ENCODE data around the gene WBP1L.
"Not testable (repeated sequence)": the region's sequence is repeated elsewhere in the genome, so short reads cannot be mapped to it uniquely, and the experiment has no call there.

The WBP1L gene

DNA sequence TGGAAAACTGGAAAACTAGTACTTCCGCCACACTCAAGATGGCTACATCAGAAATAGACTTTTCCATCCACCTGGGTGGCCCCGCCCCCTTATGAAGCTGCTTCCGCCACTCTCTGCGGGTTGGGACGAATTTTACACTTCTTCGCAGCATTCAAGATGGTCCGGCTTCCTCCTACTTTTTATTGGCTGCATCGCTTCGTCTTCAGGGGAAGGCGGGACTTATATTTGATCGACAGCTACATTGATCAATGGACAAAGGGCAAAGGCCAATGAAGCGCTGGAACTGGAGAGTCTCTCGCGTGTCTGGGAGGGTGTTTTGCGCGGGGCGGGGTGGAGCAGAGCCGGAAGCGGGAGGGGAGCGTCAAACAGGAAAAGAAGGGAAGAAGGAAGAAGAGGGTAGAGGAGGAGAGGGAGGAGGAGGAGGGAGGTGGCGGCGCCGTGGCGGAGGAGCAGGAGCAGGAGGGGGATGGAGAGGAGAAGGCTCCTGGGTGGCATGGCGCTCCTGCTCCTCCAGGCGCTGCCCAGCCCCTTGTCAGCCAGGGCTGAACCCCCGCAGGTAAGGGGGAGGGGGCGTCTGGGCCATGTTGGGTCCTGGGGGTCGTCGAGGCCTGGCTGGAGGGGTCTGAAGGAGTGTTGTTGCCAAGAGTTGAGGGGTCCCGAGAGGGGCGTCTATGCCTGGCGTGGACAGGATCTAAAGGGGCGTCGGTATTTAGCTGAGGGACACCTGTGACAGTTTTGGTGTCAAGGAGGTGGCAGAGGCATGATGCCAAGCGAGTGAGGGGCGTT lies at the start of gene WBP1L:
TSS of gene WBP1L (plus strand) at position 361 of the 786 bp plus-strand sequence. CDS start at position 467, 106 bp downstream.
- DNase-seq = peak; percentile 98

DNA sequence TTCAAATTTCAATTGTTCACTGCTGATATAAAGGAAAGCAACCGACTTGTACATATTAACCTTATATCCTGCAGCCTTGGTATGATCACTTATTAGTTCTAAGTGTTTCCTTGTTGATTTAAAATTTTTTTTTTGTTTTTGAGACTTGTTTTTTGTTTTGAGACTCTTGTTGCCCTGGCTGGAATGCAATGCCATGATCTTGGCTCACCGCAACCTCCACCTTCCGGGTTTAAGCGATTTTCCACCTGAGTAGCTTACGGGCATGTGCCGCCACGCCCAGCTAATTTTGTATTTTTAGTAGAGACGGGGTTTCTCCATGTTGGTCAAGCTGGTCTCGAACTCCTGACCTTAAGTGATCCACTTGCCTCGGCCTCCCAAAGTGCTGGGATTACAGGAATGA lies 48.3 kb upstream of the WBP1L start:
- DNase-seq = not testable (repeated sequence)

DNA sequence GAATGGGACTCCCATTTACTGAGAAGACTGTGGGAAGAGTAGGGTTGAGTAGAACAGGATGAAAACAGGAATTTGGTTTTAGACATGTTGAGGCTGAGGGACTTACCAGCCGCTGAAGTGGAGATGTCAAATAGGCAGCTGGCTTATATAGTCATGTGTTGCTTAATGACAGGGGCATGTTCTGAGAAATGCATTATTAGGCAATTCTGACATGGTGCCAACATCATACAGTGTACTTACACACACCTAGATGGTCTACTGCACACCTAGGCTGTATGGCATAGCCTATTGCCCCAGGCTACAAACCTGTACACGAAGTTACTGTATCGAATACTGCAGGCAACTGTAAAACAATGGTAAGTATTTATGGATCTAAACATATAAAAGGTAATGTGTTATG lies 47.0 kb upstream of the WBP1L start:
- DNase-seq = no peak

DNA sequence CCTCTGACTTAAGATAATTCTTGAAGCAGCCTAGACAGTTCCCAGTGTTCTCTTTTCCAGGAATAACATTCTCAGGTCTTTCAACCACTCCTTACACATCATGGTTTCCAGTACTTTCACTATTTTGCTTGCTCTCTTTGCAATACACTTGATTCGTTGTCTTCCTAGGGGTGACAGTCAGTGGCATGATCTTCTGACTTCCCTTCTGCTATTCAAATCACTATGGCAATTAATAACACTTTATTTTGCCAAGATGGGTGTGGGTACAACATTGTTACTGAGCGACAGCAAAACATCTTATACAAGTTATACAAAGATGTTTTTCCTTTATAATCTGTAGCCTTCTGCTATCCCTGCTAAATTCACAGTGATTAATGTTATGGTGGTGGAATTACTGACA lies 44.9 kb upstream of the WBP1L start:
- DNase-seq = no peak

DNA sequence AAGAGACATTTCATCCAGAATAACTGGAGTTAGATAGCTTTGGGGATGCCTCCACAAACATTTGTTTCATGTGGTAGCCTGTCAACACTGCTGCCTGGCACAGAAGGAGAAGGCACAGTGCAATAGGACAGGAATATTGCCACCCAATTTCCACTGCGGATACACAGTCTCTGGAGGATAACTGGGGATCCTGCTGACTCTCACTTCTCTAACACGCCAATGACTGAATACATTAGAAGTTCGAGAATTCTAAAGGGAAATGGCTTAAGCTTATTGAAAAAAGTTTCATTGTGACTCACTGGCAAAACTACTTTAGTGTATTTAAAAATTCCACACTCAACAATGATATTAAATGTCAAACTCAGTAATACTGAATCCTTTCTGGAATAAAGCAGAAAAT lies 42.5 kb upstream of the WBP1L start:
- DNase-seq = no peak

DNA sequence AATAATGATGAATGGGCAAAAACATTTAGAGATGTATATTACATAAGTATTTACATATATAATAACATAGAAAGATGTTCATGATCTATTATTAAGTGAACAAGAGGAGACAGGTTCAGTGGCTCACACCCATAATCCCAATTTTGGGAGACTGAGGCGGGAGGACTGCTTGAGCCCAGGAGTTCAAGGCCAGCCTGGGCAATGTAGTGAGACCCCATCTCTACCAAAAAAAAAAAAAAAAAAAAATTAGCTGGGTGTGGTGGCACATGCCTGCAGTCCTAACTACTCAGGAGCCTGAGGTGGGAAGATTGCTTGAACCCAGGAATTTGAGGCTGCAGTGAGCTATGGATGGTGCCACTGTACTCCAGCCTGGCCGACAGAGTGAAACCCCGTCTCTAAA lies 42.0 kb upstream of the WBP1L start:
- DNase-seq = no peak

DNA sequence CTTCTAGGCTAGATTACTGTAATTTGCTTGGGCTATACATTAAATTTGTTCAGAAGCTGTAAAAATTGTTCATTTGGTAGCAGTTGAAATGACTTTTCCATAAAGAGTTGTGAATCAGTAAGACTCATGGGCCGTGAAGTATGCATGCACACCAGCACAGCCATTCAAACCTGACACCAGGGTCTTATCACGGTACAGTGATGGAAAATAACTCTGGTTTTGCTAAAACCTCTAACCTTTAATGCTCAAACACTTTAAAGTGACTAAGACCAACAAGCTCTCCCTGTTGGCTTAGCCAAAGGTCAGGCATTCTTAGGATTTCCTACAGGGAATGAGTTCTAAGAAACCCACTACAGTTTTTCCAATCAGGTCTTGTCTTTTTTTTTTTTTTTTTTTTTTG lies 41.0 kb upstream of the WBP1L start:
- no peak for DNase-seq

DNA sequence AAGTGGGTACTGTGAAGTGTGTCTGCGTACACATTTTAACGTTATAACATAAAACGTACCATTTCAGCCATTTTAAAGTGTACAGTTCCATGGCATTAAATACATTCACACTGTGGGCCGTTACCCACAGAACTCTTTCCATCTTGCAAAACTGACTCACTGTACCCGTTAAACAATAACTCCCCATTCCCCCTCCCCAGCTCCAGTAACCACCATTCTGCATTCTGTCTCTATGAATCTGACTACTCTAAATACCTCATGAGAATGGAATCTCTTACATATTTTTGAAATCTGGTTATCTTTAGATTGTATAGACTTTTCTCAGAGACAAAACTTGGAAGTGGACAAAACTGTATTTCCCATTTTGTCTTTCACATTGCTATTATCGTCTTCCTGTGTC lies 38.8 kb upstream of the WBP1L start:
- DNase-seq = no peak

DNA sequence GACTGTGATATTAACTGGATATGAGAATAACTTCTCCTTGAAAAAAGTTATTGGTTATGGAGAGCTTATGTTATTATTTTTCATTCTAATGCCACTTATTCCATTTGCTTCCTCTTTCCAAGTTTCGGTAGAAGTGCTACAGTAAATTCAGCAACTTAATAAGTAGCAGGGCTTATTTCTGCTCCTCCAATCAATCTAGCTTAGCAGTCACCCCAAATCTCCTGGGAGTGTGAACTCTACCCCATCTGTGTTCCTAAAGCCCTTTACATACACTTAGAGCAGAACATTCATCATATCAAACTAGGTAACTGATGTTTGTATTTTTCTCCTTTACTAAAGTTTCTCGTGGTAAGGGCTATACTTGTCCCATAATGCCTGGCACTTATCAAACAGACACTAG lies 38.2 kb upstream of the WBP1L start:
- no peak for DNase-seq

DNA sequence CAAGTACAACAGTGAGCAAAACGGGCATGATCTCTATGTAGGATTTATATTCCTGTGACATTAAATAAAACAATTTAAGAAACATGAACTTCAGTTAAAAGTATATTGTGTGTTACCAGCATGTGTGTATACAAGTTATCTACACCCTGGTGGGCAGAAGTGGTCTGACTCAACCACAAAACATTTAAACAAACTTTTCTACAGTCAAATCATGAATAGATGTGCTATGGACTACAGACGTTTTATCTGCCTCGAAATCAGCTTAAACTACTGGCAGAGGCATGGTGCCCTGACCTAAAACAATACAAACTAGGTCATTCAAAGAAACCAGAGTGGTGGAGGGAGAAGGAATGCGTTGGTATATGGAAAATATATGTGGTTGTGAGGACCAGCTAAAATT lies 33.1 kb upstream of the WBP1L start:
- DNase-seq = no peak

DNA sequence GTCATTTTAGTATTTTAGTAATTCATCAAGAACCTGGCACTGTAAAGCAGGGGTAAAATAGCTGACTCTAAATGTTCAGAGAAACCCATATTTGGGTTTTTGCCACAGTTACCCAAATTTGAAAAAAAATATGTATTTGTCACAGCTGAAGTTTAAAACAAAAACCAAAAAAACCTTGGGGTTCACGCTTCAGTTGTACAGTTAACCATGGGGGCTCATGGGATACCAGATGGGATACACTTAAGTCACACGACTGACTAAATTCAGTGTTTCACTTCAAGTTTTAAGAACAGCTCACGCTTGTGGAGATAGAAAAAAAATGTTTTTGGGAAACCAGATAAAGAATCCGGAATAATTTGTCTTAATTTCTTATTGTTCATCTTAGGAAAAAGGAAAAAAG lies 31.7 kb upstream of the WBP1L start:
- DNase-seq = no peak

DNA sequence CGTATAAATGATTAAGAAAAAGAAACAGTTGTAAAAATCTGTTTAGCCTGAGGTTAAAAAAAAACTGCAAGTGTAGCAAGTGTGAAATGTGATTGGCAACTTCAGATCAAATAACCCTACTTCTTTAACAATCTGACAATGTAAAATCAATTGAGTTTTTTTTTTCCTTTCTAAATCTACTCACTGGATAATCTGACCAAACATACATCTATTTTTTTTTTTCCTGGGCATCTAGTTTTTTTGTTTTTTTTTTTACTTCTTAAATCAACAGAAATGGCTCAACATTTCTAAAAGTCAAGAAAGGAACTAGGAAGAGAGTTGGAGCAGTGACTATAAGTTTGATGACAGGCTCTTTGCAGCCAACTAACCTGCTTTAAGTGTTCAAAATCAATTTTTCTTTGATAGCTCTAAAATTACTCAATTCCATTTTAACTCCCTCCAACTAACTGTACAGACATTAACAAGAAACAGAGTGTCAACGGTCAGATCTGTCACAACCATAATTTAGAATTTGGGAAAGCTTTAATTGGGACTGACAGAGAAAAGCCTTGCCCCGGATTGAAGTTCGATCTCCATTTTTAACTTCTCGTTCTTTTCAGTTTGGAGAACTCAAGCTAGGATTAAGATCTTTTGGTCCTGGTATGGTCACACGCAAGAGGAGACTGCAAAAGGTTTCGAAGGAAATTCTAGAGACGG lies 30.8 kb upstream of the WBP1L start:
- no peak for DNase-seq

DNA sequence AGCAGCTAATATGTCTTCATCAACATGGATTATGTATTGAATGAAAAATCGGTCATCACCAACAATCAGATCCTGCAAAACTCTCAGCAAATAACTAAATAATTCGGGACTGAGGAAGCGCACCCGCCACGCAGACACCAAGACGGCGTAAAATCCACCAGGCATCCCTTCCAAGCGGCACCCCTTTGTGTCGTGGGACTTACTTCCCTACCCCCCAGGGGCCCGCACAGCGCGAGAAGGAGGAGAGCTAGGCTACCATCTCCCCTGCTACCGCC lies 30.3 kb upstream of the WBP1L start:
- DNase-seq = no peak

DNA sequence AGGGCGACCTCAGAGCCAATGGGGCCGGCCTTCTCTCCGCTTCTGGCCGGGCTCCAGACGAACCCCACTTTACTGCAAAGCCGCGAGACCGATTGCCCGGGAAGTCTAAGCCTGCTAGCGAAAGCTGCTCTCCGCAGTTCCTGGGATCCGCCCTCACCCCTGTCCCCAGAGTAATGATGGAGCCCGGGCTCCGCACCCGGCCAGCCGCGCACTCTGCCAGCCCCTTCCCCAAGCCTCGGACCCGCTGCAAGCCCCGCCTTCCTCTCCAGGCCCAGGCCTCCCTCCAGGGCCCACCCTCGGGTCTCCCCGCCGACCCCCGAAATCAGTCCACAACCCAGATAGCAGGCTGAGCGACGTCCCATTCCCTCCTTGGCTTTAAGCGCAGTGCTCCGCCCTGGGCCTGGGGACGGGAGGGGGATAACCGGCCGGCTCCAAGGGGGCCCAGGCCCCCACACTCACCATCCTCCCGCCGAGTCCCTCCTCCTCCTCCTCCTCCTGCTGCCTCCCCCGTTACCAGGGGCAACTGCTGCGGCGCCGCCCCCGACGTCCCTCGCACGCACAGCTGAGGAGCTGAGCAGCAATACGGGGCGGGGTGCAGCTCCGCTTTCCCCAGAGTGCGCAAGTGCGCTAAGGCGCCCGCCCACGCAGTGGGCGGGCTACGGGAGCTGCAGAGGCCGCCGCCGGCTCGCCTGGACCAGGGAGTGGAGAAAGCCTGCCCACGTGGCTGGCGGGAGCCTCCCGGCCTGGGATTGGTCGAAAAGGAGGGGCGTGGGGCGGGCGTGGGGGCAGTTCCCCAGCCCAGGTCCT lies 29.7 kb upstream of the WBP1L start, which contains the start of gene ARL3:
TSS of gene ARL3 (minus strand) at position 584 of the 807 bp plus-strand sequence. CDS start at position 462, 122 bp downstream.
- peak; percentile 98 for DNase-seq

DNA sequence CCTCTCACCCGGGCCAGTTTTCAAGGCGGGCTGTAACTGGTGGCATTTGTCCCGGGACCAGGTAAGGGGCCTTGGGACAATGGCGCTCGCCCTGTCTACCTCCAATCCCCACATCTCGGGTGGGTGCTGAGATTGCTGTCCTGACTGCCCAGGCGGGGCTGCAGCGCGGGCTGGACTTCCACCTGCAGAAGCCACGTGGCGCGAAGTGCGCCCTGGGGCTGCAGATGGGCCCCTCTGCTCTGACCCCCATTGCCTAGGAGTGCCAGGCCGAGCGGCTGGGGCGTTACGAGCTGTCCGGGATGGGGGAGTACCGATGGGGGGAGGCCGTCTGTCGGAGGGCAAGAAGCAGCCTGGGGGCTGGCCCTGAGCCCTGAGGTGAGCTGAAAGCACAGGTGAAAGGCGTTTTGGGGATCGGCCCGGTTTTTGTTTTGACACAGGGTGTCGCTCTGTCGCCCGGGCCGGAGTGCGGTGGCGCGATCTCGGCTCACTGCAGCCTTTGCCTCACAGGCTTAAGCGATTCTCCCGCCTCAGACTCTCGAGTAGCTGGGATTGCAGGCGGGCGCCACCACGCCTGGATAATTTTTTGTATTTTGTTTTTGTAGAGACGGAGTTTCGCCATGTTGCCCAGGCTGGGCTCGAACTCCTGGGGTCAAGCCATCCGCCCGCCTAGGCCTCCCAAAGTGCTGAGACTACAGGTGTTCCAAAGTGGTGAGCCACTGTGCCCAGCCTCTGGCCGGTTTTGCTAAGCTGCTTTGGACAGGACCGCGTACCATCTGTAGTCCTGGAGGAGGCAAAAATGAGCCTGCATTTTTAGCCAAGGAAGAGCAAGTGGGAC lies 28.9 kb upstream of the WBP1L start, which contains the start of gene SFXN2:
TSS of gene SFXN2 (plus strand) at position 16 of the 835 bp plus-strand sequence. CDS start 12,001 bp downstream, outside the sequence.
- DNase-seq = no peak

DNA sequence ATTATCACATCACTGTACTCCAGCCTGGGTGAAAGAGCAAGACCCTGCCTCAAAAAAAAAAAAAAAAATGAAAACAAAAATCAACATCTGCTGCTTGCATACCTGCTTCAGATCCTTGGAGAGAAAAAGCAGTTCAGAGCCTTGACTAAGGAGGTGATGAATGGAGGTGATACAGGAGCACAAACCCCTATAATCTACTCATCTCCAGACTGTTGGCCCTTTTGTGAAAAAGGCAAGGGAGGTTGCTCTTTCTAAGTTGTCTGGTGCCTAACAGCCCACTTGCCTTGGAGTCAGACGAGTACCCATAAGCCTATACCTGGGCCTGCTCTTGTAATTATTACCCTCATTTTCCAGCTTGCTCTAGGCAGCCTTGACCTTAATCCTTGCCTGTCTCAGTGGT lies 27.9 kb upstream of the WBP1L start:
- DNase-seq = no peak

DNA sequence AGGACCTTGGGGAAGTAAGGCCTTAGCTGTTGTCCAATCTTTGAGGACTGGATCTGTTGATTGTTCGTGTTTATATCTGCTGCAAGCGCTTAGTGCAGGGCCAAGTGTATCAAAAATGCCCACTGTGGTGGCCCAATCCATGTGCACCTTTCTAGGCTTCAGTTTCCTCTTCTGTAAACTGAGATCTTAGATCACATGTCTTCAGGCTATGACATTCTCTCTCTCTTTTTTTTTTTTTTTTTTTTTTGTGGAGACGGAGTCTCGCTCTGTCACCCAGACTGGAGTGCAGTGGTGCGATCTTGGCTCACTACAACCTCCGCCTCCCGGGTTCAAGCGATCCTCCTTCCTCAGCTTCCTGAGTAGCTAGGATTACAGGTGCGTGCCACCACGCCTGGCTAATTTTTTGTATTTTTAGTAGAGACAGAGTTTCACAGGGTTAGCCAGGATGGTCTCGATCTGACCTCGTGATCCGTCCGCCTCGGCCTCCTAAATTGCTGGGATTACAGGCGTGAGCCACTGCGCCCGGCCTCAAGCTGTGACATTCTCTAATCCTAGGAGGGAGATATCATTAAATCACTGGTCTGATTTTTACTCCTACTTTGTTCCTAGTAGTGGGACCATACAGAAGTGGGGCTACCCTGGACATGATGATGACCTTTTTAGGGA lies 26.7 kb upstream of the WBP1L start:
- not testable (repeated sequence) for DNase-seq

DNA sequence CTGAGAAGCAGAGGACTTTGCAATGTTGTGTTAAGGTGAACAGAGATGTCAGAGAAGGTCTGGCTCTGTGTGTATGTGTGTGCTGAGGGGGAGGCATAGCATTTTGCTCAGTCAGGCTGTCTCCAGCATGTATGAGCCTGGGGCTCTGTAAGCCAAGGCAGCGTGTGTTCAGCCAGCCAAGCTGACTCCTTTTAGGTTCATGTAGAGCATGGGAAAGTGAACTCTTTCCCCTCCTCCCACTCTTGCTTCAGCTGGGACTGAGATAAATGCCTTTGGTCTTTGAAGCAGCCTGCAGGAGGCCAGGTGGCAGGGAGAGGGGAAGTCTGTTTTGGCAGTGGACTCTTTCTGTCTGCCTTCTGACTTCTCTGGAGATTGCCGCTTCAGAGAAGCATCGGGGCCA lies 25.5 kb upstream of the WBP1L start:
- DNase-seq = no peak

DNA sequence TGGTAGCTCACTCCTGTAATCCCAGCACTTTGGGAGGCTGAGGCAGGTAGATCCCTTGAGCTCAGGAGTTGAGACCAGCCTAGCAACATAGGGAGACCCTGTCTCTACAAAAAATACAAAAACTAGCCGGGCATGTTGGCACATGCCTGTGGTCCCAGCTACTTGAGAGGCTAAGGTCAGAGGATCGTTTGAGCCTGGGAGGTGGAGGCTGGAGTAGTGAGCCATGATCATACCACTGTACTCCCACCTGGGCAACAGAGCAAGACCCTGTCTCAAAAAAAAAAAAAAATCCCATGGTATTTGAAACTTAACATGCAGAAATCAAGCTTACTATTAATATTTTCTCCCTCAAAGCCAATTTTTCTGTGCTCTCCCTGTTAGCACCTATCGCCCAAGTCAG lies 23.4 kb upstream of the WBP1L start:
- DNase-seq = no peak

DNA sequence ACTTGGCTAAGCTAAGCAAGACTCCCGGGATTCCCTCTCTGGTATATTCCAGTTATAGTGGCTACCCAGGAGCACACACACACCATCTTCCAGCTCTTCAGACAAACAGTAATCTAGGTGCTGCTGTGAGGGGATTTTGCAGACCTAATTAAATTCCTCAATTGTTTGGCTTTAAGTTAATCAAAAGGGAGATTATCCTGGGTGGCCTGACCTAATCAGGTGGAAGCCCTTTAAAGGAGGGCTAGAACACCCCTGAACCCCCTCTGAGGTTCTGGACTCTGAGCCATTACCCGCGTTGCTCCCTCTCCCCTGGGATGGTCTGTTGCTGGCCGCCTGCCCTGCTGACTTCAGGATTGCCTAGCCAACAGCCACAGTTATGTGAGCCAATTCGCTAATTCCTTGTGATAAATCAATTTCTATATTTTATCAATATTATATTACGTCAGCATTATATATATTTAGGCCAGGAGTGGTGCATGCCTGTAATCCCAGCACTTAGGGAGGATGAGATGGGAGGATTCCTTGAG lies 22.9 kb upstream of the WBP1L start:
- DNase-seq = no peak

DNA sequence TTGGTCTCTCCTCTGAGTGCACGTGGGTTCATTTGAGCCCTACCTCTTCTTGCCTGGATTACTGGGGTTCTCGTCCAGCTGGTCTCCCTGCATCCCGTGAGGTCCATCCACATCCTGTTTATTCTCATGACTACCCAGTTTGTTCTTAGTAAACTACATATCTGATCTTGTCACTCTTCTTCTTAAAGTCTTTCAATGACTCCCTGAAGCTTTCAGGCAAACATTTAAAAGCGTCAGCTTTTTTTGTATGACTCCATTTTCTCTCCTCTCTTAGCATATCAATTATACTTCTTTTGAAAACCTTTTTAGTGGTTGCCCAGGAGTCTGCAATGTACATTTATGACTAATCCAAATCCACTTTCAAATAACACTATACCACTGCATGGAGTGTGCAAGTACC lies 21.8 kb upstream of the WBP1L start:
- no peak for DNase-seq

DNA sequence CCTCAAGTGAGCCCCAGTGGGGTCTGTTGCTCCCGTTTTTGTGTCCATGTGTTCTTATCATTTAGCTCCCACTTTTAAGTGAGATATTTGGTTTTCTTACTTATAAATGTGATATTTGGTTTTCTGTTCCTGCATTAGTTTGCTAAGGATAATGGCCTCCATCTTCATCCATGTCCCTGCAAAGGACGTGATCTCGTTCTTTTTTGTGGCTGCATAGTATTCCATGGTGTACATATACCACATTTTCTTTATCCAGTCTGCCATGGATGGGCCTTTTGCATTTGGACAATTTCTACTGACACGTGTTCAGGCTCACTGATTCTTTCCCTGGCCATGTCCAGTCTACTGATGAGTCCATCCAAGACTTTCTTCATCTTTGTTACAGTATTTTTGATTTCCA lies 19.8 kb upstream of the WBP1L start:
- no peak for DNase-seq

All from right forelimb (tissue), 1 donor.